Liver (tissue), 3 donors: Measurements from ENCODE around the gene APPL2.

Source experiments
- ATF3 ChIP-seq: IDR thresholded peaks from 2 replicates; pipeline ENCODE4 v1.6.1; 2016; ENCODE audit warnings: antibody characterized with exemption
- CTCF ChIP-seq: fragments of 150-350 bp; IDR thresholded peaks from 2 replicates; pipeline ENCODE4 v1.5.1; 2017; ENCODE audit warnings: improper control_type of control experiment, low read depth, low read length; ENCODE audit not compliant: missing input control
- EGR1 ChIP-seq, 2 donors: IDR thresholded peaks; 2 replicates each; pipeline ENCODE4 v1.6.1; 2016 to 2018; ENCODE audit warnings: antibody characterized with exemption in 2 of 2, low read depth in 2 of 2
- FOXA1 ChIP-seq: IDR thresholded peaks from 2 replicates; pipeline ENCODE4 v1.6.1; 2016; ENCODE audit warnings: antibody characterized with exemption
- FOXA2 ChIP-seq: IDR thresholded peaks from 2 replicates; pipeline ENCODE4 v1.6.1; 2016; ENCODE audit warnings: antibody characterized with exemption
- GABPA ChIP-seq, 2 donors: IDR thresholded peaks in 1 of 2; conservative IDR thresholded peaks in 1 of 2; 2 replicates each; pipeline ENCODE4 v1.6.1; 2016; ENCODE audit warnings: antibody characterized with exemption in 2 of 2, mild to moderate bottlenecking in 1 of 2, moderate library complexity in 1 of 2
- HNF4G ChIP-seq: IDR thresholded peaks from 2 replicates; pipeline ENCODE4 v1.6.1; 2016; ENCODE audit warnings: antibody characterized with exemption
- MAX ChIP-seq: IDR thresholded peaks from 2 replicates; pipeline ENCODE4 v1.6.1; 2016; ENCODE audit warnings: antibody characterized with exemption
- RAD21 ChIP-seq, 2 donors: IDR thresholded peaks; 2 replicates each; pipeline ENCODE4 v1.6.1; 2016; ENCODE audit warnings: antibody characterized with exemption in 2 of 2, mild to moderate bottlenecking in 2 of 2
- REST ChIP-seq: IDR thresholded peaks from 2 replicates; pipeline ENCODE4 v1.6.1; 2016; ENCODE audit warnings: antibody characterized with exemption, mild to moderate bottlenecking
- RXRA ChIP-seq, 2 donors: IDR thresholded peaks; 2 replicates each; pipeline ENCODE4 v1.6.1; 2017 to 2018; ENCODE audit warnings: antibody characterized with exemption in 2 of 2, mild to moderate bottlenecking in 1 of 2
- TAF1 ChIP-seq: conservative IDR thresholded peaks from 2 replicates; pipeline ENCODE4 v1.6.1; 2016; ENCODE audit warnings: antibody characterized with exemption, mild to moderate bottlenecking
- YY1 ChIP-seq: IDR thresholded peaks from 2 replicates; pipeline ENCODE4 v1.6.1; 2016; ENCODE audit warnings: antibody characterized with exemption, mild to moderate bottlenecking
- ZBTB33 ChIP-seq: IDR thresholded peaks from 2 replicates; pipeline ENCODE4 v1.6.1; 2016; ENCODE audit warnings: antibody characterized with exemption
- donor health status: healthy.
- donor health status: healthy.

- TF ChIP-seq CTCF = no peak
- TF ChIP-seq GABPA (IDR thresholded peaks at IDR 0.05 in 1 of 2, conservative IDR thresholded peaks at IDR 0.05 in 1 of 2) = no peak
- TF ChIP-seq RXRA (IDR thresholded peaks at IDR 0.05) = no peak
- no peak for TF ChIP-seq REST
- no peak for TF ChIP-seq HNF4G
- no peak for TF ChIP-seq FOXA2
- no peak for TF ChIP-seq FOXA1
- no peak for TF ChIP-seq ZBTB33
- no peak for TF ChIP-seq EGR1 (IDR thresholded peaks at IDR 0.05; ENCODE audit: low read depth in 2 of 2)
- no peak for TF ChIP-seq RAD21 (IDR thresholded peaks at IDR 0.05)
- TF ChIP-seq ATF3 = no peak
- no peak for TF ChIP-seq MAX
- no peak for TF ChIP-seq TAF1
- TF ChIP-seq YY1 = no peak
These were observed 46.7 kb downstream of the APPL2 start for GRCh38 chr12:105189293-105189692.
